Mammary epithelial cell (primary cell): Measurements from ENCODE around the gene PLA2G4D.

Source experiments
- CTCF ChIP-seq, 2 donors: IDR thresholded peaks in 1 of 2; conservative IDR thresholded peaks in 1 of 2; 2 replicates each; pipeline ENCODE4 v1.5.1; 2011 to 2012; ENCODE audit warnings: inconsistent platforms in 2 of 2, low read length in 2 of 2, mild to moderate bottlenecking in 2 of 2, control low read depth in 1 of 2, low read depth in 1 of 2; ENCODE audit not compliant: insufficient read depth in 1 of 2; ENCODE audit errors: extremely low read depth in 1 of 2
- EZH2 ChIP-seq: IDR thresholded peaks from 2 replicates; pipeline ENCODE4 v1.6.1; 2012; ENCODE audit warnings: low read length, inconsistent platforms, borderline replicate concordance

- TF ChIP-seq CTCF (conservative IDR thresholded peaks at IDR 0.05 in 1 of 2, IDR thresholded peaks at IDR 0.05 in 1 of 2; ENCODE audit: extremely low read depth in 1 of 2, insufficient read depth in 1 of 2, low read depth in 1 of 2, low read length in 2 of 2) (no peak), EZH2 (no peak)
Observed at GRCh38 chr15:42079401-42079908, 14.9 kb downstream of the PLA2G4D start.
